ENCODE results near the gene MCAT. TPM values are rescaled to one million over a fixed set of nuclear protein-coding genes. Genes with fewer than 3 reads are reported as not detected.

MCAT gene
- total RNA-seq, 2 donors from 2014 or later = 39.1 to 39.9 TPM

DNA sequence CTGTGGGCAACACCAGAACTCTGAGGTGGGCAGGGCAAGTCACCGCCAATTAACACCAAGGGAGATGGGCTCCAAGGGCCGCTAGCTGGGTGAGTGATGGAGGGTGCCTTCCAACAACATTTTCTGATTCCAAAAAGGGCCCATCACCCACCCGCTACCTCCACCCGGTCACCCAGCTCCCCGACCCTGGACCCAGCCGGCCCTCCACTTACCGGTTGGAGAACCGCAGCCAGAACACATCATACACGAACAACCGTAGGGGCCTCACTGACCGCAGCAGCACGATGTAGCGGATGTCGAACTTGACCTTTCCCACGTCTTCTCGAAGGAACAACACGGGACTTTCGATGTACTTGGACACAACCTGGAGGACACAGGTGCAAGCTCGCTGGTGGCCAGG, 29.0 kb upstream of the MCAT start:
- DNase-seq (ENCODE audit: low spot score) = no peak
- intact Hi-C loops (cut with DNase I) = no loop called here
- 93% methylated on average over 19 of the region's 19 CpGs for WGBS
- peaks cover 7 to 9% of the 10 kb centered on the region in 2 donors for H3K36me3 ChIP-seq
- no peaks in the 10 kb centered on the region for H3K4me1 ChIP-seq (replicated peaks)
- H3K4me3 ChIP-seq = no peak overlapping the region
- TF ChIP-seq POLR2AphosphoS5 (IDR thresholded peaks at IDR 0.05) (no peak), POLR2A (IDR thresholded peaks at IDR 0.05) (no peak)
- TF ChIP-seq, protein P1, sequence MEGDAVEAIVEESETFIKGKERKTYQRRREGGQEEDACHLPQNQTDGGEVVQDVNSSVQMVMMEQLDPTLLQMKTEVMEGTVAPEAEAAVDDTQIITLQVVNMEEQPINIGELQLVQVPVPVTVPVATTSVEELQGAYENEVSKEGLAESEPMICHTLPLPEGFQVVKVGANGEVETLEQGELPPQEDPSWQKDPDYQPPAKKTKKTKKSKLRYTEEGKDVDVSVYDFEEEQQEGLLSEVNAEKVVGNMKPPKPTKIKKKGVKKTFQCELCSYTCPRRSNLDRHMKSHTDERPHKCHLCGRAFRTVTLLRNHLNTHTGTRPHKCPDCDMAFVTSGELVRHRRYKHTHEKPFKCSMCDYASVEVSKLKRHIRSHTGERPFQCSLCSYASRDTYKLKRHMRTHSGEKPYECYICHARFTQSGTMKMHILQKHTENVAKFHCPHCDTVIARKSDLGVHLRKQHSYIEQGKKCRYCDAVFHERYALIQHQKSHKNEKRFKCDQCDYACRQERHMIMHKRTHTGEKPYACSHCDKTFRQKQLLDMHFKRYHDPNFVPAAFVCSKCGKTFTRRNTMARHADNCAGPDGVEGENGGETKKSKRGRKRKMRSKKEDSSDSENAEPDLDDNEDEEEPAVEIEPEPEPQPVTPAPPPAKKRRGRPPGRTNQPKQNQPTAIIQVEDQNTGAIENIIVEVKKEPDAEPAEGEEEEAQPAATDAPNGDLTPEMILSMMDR (IDR thresholded peaks at IDR 0.05) = no peak
- H3K27me3 ChIP-seq (replicated peaks; ENCODE audit: insufficient read depth) = no peaks in the 10 kb centered on the region
- no peak overlapping the region for H3K27ac ChIP-seq
- no peaks in the 10 kb centered on the region for H3K9me3 ChIP-seq

- Histone ChIP-seq H3K27me3 (replicated peaks; ENCODE audit: insufficient read depth) (no peaks in the 10 kb centered on the region), H3K4me1 (replicated peaks) (no peaks in the 10 kb centered on the region), H3K9me3 (no peaks in the 10 kb centered on the region), H3K27ac (no peak overlapping the region), H3K36me3 (peaks cover 7 to 9% of the 10 kb centered on the region in 2 donors), H3K4me3 (no peak overlapping the region)
- WGBS = 89% methylated on average over 12 of the region's 12 CpGs
- intact Hi-C loops (cut with DNase I) = no loop called here
- TF ChIP-seq, protein P1 (IDR thresholded peaks at IDR 0.05) = no peak
- no peak for TF ChIP-seq POLR2A (IDR thresholded peaks at IDR 0.05)
- DNase-seq (ENCODE audit: low spot score) = no peak
Measured at GRCh38 chr22:43171607-43172006, 28.4 kb upstream of the MCAT start.

GRCh38 chr22:43171019-43171491, 27.9 kb upstream of the MCAT start:
- Histone ChIP-seq H3K4me1 (replicated peaks) (no peaks in the 10 kb centered on the region), H3K27ac (no peak overlapping the region), H3K27me3 (replicated peaks; ENCODE audit: insufficient read depth) (no peaks in the 10 kb centered on the region), H3K36me3 (peaks cover 7 to 9% of the 10 kb centered on the region in 2 donors), H3K4me3 (no peak overlapping the region), H3K9me3 (no peaks in the 10 kb centered on the region)
- DNase-seq (ENCODE audit: low spot score) = no peak
- no peak for TF ChIP-seq POLR2AphosphoS5 (IDR thresholded peaks at IDR 0.05)
- no peak for TF ChIP-seq POLR2A (IDR thresholded peaks at IDR 0.05)
- TF ChIP-seq, protein P1 (IDR thresholded peaks at IDR 0.05) = no peak
- intact Hi-C loops (cut with DNase I) = no loop called here
- 86% methylated on average over 14 of the region's 14 CpGs for WGBS

- intact Hi-C loops (cut with DNase I) = no loop called here
- no peaks in the 10 kb centered on the region for H3K9me3 ChIP-seq
- no peak overlapping the region for H3K27ac ChIP-seq
- peaks cover 7 to 9% of the 10 kb centered on the region in 2 donors for H3K36me3 ChIP-seq
- H3K4me1 ChIP-seq (replicated peaks) = no peaks in the 10 kb centered on the region
- WGBS = 87% methylated on average over 9 of the region's 9 CpGs
- no peak overlapping the region for H3K4me3 ChIP-seq
- DNase-seq (ENCODE audit: low spot score) = no peak
- TF ChIP-seq POLR2A (IDR thresholded peaks at IDR 0.05) (no peak), POLR2AphosphoS5 (IDR thresholded peaks at IDR 0.05) (no peak)
- TF ChIP-seq, protein P1 (IDR thresholded peaks at IDR 0.05) = no peak
- H3K27me3 ChIP-seq (replicated peaks; ENCODE audit: insufficient read depth) = no peaks in the 10 kb centered on the region
Measured at GRCh38 chr22:43170131-43170480, 26.9 kb upstream of the MCAT start.

- Histone ChIP-seq H3K27ac (no peak overlapping the region), H3K27me3 (replicated peaks; ENCODE audit: insufficient read depth) (no peaks in the 10 kb centered on the region), H3K4me1 (replicated peaks) (peaks cover 4% of the 10 kb centered on the region), H3K9me3 (no peaks in the 10 kb centered on the region), H3K36me3 (peaks cover 7 to 9% of the 10 kb centered on the region in 2 donors), H3K4me3 (no peak overlapping the region)
- TF ChIP-seq, protein P1 (IDR thresholded peaks at IDR 0.05) = no peak
- TF ChIP-seq POLR2AphosphoS5 (IDR thresholded peaks at IDR 0.05) = no peak
- no peak for TF ChIP-seq POLR2A (IDR thresholded peaks at IDR 0.05)
- intact Hi-C loops (cut with DNase I) = no loop called here
- no peak for DNase-seq (ENCODE audit: low spot score)
- WGBS = 86% methylated on average over 23 of the region's 23 CpGs
Measured at GRCh38 chr22:43169310-43170130, 26.3 kb upstream of the MCAT start.

Data from prostate gland (tissue), 2 donors.